ENCODE data around the gene DHDH. TPM values are rescaled to one million over a fixed set of nuclear protein-coding genes. Genes with fewer than 3 reads are reported as not detected.
A peak's percentile ranks its signal among the peaks of the same experiment; 100 is the strongest.

Gene DHDH
- total and polyA plus RNA-seq, 2 of the 13 experiments (the other 11 are each of a cell fraction or from before 2014, with no cell fraction given) = 0.13 to 0.91 TPM

DNA sequence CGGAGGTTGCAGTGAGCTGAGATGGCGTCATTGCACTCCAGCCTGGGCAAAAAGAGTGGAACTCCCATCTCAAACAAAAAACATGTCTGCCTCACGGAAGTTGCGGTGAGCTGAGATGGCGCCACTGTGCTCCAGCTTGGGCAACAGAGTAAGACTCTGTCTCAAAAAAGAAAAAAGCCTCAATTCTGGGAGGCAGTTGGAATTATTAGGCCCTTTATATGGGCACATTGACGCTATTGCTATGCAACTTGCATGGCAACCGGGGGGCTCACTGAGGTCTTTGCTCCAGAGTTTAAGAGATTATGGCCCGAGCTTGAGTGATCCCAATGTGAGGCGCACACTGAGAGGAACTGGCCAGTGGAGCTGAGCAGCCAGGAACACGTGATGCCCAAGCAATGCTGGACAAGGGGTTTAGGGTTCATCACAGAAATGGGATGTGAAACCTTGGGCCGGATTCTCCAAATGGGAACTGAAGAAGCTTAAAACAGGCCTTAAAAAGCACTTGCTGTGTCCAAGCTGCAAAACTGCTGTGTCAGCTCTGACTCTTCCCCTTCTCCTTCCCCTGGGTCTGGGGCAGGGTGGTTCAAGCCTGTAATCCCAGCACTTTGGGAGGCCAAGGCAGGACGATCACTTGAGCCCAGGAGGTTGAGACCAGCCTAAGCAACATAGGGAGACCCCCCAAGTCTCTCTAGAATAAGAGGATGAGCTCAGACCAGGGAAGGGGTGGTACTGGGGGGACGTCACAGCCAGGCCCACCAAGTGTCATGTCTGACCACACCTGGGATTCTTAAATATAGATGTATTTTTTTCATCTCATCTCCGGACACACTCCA lies 34.1 kb downstream of the DHDH start (continued):
- TF ChIP-seq, protein P1, sequence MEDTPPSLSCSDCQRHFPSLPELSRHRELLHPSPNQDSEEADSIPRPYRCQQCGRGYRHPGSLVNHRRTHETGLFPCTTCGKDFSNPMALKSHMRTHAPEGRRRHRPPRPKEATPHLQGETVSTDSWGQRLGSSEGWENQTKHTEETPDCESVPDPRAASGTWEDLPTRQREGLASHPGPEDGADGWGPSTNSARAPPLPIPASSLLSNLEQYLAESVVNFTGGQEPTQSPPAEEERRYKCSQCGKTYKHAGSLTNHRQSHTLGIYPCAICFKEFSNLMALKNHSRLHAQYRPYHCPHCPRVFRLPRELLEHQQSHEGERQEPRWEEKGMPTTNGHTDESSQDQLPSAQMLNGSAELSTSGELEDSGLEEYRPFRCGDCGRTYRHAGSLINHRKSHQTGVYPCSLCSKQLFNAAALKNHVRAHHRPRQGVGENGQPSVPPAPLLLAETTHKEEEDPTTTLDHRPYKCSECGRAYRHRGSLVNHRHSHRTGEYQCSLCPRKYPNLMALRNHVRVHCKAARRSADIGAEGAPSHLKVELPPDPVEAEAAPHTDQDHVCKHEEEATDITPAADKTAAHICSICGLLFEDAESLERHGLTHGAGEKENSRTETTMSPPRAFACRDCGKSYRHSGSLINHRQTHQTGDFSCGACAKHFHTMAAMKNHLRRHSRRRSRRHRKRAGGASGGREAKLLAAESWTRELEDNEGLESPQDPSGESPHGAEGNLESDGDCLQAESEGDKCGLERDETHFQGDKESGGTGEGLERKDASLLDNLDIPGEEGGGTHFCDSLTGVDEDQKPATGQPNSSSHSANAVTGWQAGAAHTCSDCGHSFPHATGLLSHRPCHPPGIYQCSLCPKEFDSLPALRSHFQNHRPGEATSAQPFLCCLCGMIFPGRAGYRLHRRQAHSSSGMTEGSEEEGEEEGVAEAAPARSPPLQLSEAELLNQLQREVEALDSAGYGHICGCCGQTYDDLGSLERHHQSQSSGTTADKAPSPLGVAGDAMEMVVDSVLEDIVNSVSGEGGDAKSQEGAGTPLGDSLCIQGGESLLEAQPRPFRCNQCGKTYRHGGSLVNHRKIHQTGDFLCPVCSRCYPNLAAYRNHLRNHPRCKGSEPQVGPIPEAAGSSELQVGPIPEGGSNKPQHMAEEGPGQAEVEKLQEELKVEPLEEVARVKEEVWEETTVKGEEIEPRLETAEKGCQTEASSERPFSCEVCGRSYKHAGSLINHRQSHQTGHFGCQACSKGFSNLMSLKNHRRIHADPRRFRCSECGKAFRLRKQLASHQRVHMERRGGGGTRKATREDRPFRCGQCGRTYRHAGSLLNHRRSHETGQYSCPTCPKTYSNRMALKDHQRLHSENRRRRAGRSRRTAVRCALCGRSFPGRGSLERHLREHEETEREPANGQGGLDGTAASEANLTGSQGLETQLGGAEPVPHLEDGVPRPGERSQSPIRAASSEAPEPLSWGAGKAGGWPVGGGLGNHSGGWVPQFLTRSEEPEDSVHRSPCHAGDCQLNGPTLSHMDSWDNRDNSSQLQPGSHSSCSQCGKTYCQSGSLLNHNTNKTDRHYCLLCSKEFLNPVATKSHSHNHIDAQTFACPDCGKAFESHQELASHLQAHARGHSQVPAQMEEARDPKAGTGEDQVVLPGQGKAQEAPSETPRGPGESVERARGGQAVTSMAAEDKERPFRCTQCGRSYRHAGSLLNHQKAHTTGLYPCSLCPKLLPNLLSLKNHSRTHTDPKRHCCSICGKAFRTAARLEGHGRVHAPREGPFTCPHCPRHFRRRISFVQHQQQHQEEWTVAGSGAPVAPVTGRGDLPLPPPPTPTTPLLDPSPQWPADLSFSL (CRISPR knock-in tag; IDR thresholded peaks at IDR 0.05) = no peak
- TF ChIP-seq ZNF431 (CRISPR knock-in tag; IDR thresholded peaks at IDR 0.05; ENCODE audit: borderline replicate concordance, low read depth) (no peak), ZFP90 (CRISPR knock-in tag; IDR thresholded peaks at IDR 0.05; ENCODE audit: borderline replicate concordance) (0 out of 2 replicates have a peak, but pooled peaks have one; percentile 50), YEATS2 (CRISPR knock-in tag; IDR thresholded peaks at IDR 0.05; ENCODE audit: borderline replicate concordance) (peak; percentile 15; the same call in 1 of the 2 replicates), ZSCAN20 (CRISPR knock-in tag; IDR thresholded peaks at IDR 0.05; ENCODE audit: borderline replicate concordance) (no peak), GABPB1 (CRISPR knock-in tag; IDR thresholded peaks at IDR 0.05) (peak; percentile 42), ZMYM3 (CRISPR knock-in tag; IDR thresholded peaks at IDR 0.05) (no peak), SOX6 (IDR thresholded peaks at IDR 0.05) (no peak), SOX6 (CRISPR knock-in tag; IDR thresholded peaks at IDR 0.05) (peak; percentile 62), NFRKB (IDR thresholded peaks at IDR 0.05) (no peak), PTBP1 (IDR thresholded peaks at IDR 0.05; ENCODE audit: low read depth, low read length, poor library complexity, severe bottlenecking) (peak; percentile 69)
- TF ChIP-seq, protein P2, sequence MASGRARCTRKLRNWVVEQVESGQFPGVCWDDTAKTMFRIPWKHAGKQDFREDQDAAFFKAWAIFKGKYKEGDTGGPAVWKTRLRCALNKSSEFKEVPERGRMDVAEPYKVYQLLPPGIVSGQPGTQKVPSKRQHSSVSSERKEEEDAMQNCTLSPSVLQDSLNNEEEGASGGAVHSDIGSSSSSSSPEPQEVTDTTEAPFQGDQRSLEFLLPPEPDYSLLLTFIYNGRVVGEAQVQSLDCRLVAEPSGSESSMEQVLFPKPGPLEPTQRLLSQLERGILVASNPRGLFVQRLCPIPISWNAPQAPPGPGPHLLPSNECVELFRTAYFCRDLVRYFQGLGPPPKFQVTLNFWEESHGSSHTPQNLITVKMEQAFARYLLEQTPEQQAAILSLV (CRISPR knock-in tag; IDR thresholded peaks at IDR 0.05; ENCODE audit: borderline replicate concordance) = no peak
- TF ChIP-seq, protein P3, sequence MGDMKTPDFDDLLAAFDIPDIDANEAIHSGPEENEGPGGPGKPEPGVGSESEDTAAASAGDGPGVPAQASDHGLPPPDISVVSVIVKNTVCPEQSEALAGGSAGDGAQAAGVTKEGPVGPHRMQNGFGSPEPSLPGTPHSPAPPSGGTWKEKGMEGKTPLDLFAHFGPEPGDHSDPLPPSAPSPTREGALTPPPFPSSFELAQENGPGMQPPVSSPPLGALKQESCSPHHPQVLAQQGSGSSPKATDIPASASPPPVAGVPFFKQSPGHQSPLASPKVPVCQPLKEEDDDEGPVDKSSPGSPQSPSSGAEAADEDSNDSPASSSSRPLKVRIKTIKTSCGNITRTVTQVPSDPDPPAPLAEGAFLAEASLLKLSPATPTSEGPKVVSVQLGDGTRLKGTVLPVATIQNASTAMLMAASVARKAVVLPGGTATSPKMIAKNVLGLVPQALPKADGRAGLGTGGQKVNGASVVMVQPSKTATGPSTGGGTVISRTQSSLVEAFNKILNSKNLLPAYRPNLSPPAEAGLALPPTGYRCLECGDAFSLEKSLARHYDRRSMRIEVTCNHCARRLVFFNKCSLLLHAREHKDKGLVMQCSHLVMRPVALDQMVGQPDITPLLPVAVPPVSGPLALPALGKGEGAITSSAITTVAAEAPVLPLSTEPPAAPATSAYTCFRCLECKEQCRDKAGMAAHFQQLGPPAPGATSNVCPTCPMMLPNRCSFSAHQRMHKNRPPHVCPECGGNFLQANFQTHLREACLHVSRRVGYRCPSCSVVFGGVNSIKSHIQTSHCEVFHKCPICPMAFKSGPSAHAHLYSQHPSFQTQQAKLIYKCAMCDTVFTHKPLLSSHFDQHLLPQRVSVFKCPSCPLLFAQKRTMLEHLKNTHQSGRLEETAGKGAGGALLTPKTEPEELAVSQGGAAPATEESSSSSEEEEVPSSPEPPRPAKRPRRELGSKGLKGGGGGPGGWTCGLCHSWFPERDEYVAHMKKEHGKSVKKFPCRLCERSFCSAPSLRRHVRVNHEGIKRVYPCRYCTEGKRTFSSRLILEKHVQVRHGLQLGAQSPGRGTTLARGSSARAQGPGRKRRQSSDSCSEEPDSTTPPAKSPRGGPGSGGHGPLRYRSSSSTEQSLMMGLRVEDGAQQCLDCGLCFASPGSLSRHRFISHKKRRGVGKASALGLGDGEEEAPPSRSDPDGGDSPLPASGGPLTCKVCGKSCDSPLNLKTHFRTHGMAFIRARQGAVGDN (CRISPR knock-in tag; IDR thresholded peaks at IDR 0.05) = peak; percentile 48; the same call in 1 of the 2 replicates
- TF ChIP-seq, protein P4, sequence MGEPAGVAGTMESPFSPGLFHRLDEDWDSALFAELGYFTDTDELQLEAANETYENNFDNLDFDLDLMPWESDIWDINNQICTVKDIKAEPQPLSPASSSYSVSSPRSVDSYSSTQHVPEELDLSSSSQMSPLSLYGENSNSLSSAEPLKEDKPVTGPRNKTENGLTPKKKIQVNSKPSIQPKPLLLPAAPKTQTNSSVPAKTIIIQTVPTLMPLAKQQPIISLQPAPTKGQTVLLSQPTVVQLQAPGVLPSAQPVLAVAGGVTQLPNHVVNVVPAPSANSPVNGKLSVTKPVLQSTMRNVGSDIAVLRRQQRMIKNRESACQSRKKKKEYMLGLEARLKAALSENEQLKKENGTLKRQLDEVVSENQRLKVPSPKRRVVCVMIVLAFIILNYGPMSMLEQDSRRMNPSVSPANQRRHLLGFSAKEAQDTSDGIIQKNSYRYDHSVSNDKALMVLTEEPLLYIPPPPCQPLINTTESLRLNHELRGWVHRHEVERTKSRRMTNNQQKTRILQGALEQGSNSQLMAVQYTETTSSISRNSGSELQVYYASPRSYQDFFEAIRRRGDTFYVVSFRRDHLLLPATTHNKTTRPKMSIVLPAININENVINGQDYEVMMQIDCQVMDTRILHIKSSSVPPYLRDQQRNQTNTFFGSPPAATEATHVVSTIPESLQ (CRISPR knock-in tag; conservative IDR thresholded peaks at IDR 0.05) = no peak
